NCI-H1105 (cell line): ENCODE results near the gene FOXK2.
"Not testable (repeated sequence)": the region's sequence is repeated elsewhere in the genome, so short reads cannot be mapped to it uniquely, and the experiment has no call there.

ENCODE experiments used
- DNase-seq: peaks from one replicate; lab custom pipeline; 2025; lab: John Stamatoyannopoulos, UW

Gene FOXK2

GRCh38 chr17:82534401-82534812 is 14.9 kb downstream of the FOXK2 start:
- DNase-seq = no peak

- no peak for DNase-seq
Observed at GRCh38 chr17:82536512-82537201, 17.1 kb downstream of the FOXK2 start.

- not testable (repeated sequence) for DNase-seq
Observed at GRCh38 chr17:82537228-82537627, 17.7 kb downstream of the FOXK2 start.

GRCh38 chr17:82539076-82539475 is 19.5 kb downstream of the FOXK2 start:
- not testable (repeated sequence) for DNase-seq

GRCh38 chr17:82542439-82542838 is 22.9 kb downstream of the FOXK2 start:
- DNase-seq = no peak

GRCh38 chr17:82544431-82545070 is 25.0 kb downstream of the FOXK2 start:
- DNase-seq = no peak

GRCh38 chr17:82545071-82545462 is 25.5 kb downstream of the FOXK2 start:
- DNase-seq = no peak

GRCh38 chr17:82547981-82548380 is 28.4 kb downstream of the FOXK2 start:
- DNase-seq = no peak

GRCh38 chr17:82548681-82549303 is 29.3 kb downstream of the FOXK2 start:
- DNase-seq = no peak

GRCh38 chr17:82551779-82552457 is 32.4 kb downstream of the FOXK2 start:
- peak; percentile 26 for DNase-seq

GRCh38 chr17:82552580-82552979 is 33.0 kb downstream of the FOXK2 start:
- no peak for DNase-seq

- no peak for DNase-seq
Observed at GRCh38 chr17:82553210-82553930, 33.8 kb downstream of the FOXK2 start.

GRCh38 chr17:82557510-82557909 is 38.0 kb downstream of the FOXK2 start:
- DNase-seq = not testable (repeated sequence)

GRCh38 chr17:82559566-82560251 is 40.2 kb downstream of the FOXK2 start:
- DNase-seq = peak; percentile 94

- DNase-seq = no peak
Observed at GRCh38 chr17:82560252-82560642, 40.7 kb downstream of the FOXK2 start.

- no peak for DNase-seq
Observed at GRCh38 chr17:82560802-82561428, 41.4 kb downstream of the FOXK2 start.

- no peak for DNase-seq
Observed at GRCh38 chr17:82561429-82562035, 42.0 kb downstream of the FOXK2 start.

GRCh38 chr17:82562718-82563220 is 43.2 kb downstream of the FOXK2 start:
- not testable (repeated sequence) for DNase-seq

- no peak for DNase-seq
Observed at GRCh38 chr17:82563318-82563717, 43.8 kb downstream of the FOXK2 start.

GRCh38 chr17:82563745-82564144 is 44.2 kb downstream of the FOXK2 start:
- DNase-seq = not testable (repeated sequence)
